Colonic mucosa (tissue), 4 donors: ENCODE results near the gene LRFN2. TPM values are rescaled to one million over a fixed set of nuclear protein-coding genes. Genes with fewer than 3 reads are reported as not detected.

Experiments
- DNase-seq: peaks from one replicate; pipeline ENCODE4 v3.0.0-alpha.2; 2020
- H3K27ac ChIP-seq: fragments of 200-600 bp; one replicate; pipeline ENCODE4 v1.8.0; 2021
- H3K27me3 ChIP-seq: fragments of 200-600 bp; one replicate; pipeline ENCODE4 v1.8.0; 2021
- H3K36me3 ChIP-seq: fragments of 200-600 bp; one replicate; pipeline ENCODE4 v1.8.0; 2021
- H3K4me1 ChIP-seq: fragments of 200-600 bp; one replicate; pipeline ENCODE4 v1.8.0; 2021; ENCODE audit warnings: mild to moderate bottlenecking
- H3K4me3 ChIP-seq: fragments of 200-600 bp; one replicate; pipeline ENCODE4 v1.8.0; 2021
- H3K9ac ChIP-seq, 2 donors: one replicate each; pipeline ENCODE4 v1.7.0; 2013; ENCODE audit warnings: control low read depth in 2 of 2, low read depth in 2 of 2, low read length in 2 of 2
- H3K9me3 ChIP-seq: fragments of 200-600 bp; one replicate; pipeline ENCODE4 v1.8.0; 2021
- CTCF ChIP-seq: fragments of 200-600 bp; IDR thresholded peaks from one replicate; pipeline ENCODE4 v1.8.0; 2022; ENCODE audit warnings: antibody characterized with exemption, mild to moderate bottlenecking
- intact Hi-C: fragments of 100-400 bp; cut with DNase I; formaldehyde crosslinking; loops from one replicate; pipeline ENCODE4 v1.14.1; 2022
- total RNA-seq, 2 donors: library from RNA; stranded (reverse); fragmentation: NEBNext Ultra II Directional in 1 of 2; extraction: Animal tissue kit (Norgen Biotek cat#: 25700) in 1 of 2; gene quantifications; one replicate each; pipeline ENCODE4 v1.2.1, GENCODE V29; 2021
- donor health status: healthy.
- donor health status: DM: no; HTN: no; CAD: no.
- donor health status: DM: no; HTN: no; CAD: no.

Gene LRFN2
- total RNA-seq, 2 donors from 2014 or later = 0.21 to 0.22 TPM

- Histone ChIP-seq H3K27me3 (no peaks in the 10 kb centered on the region), H3K9me3 (no peaks in the 10 kb centered on the region), H3K4me1 (no peaks in the 10 kb centered on the region), H3K36me3 (no peaks in the 10 kb centered on the region), H3K4me3 (no peak overlapping the region), H3K27ac (no peak overlapping the region), H3K9ac (no peak overlapping the region)
- TF ChIP-seq CTCF = no peak
- intact Hi-C loops = no loop called here
- DNase-seq = no peak
Observed at GRCh38 chr6:40437631-40438030, 149.5 kb downstream of the LRFN2 start.

GRCh38 chr6:40436685-40437604 is 150.2 kb downstream of the LRFN2 start:
- no peak for TF ChIP-seq CTCF
- H3K27me3 ChIP-seq = no peaks in the 10 kb centered on the region
- intact Hi-C loops = no loop called here

GRCh38 chr6:40432982-40433381 is 154.2 kb downstream of the LRFN2 start:
- Histone ChIP-seq H3K27ac (no peak overlapping the region), H3K27me3 (no peaks in the 10 kb centered on the region), H3K9me3 (no peaks in the 10 kb centered on the region), H3K4me3 (no peak overlapping the region), H3K36me3 (no peaks in the 10 kb centered on the region), H3K4me1 (no peaks in the 10 kb centered on the region), H3K9ac (no peak overlapping the region)
- TF ChIP-seq CTCF = no peak
- DNase-seq = no peak
- intact Hi-C loops = no loop called here

More at GRCh38 chr6:40436685-40437604, 150.2 kb downstream of the LRFN2 start:
- Histone ChIP-seq H3K9me3 (no peaks in the 10 kb centered on the region), H3K36me3 (no peaks in the 10 kb centered on the region), H3K4me1 (no peaks in the 10 kb centered on the region), H3K27ac (no peak overlapping the region), H3K9ac (no peak overlapping the region), H3K4me3 (no peak overlapping the region)
- no peak for DNase-seq

GRCh38 chr6:40431706-40432105 is 155.5 kb downstream of the LRFN2 start:
- H3K27ac ChIP-seq = no peak overlapping the region
- intact Hi-C loops = no loop called here
- no peaks in the 10 kb centered on the region for H3K4me1 ChIP-seq
- H3K9me3 ChIP-seq = no peaks in the 10 kb centered on the region
- DNase-seq = no peak
- no peaks in the 10 kb centered on the region for H3K27me3 ChIP-seq
- no peak overlapping the region for H3K4me3 ChIP-seq
- H3K36me3 ChIP-seq = no peaks in the 10 kb centered on the region
- H3K9ac ChIP-seq = no peak overlapping the region
- TF ChIP-seq CTCF = no peak

- Histone ChIP-seq H3K9ac (no peak overlapping the region), H3K4me1 (no peaks in the 10 kb centered on the region), H3K36me3 (no peaks in the 10 kb centered on the region), H3K4me3 (no peak overlapping the region), H3K27me3 (no peaks in the 10 kb centered on the region), H3K27ac (no peak overlapping the region), H3K9me3 (no peaks in the 10 kb centered on the region)
- TF ChIP-seq CTCF = no peak
- no peak for DNase-seq
- intact Hi-C loops = no loop called here
Observed at GRCh38 chr6:40427196-40427595, 160.0 kb downstream of the LRFN2 start.
